ENCODE data around the gene RNASET2.
A peak's percentile ranks its signal among the peaks of the same experiment; 100 is the strongest.

The RNASET2 gene

DNA sequence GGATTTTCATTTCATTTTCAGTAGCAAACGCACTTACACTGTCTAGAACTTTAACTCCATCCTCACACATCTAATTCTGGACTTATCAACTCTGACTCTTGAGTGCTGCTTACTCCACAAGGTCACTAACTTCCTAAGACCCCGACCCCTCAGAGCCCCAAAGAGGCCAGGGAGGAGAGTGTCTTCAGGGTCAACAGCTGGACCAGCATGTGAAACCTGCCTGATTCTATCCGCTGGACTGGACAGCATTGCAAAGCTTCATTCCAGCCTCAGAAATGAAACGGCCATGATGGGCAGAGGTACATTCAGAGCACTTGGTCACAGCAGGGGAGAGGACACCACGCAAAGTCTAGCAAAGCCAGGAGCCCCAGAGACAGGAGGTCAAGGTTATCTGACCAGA lies 9.1 kb downstream of the RNASET2 start:
- no peak for TF ChIP-seq POLR2A (IDR thresholded peaks at IDR 0.05; ENCODE audit: low read depth, low read length)
- DNase-seq (ENCODE audit: insufficient read length, low spot score), result no peak
- no peak for FAIRE-seq

DNA sequence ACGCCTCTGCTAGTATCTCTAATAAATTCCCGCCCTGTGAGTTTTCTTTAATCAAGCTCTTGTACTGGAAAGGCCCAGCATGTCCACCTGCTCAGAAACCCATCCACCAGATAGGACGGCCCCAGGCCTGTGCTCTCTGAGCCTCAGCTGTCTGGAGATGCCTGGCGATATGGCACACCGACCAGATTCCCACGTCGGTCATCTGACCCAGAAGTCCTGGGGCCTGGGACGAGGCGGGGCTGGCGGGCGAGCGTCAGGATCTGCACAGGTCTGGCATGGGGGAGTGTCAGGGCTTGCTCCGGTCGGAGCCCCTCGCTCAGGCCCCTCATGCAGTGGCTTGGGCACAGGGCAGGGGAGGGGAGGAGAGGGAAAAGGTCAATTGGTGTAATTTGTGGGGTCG lies 10.2 kb downstream of the RNASET2 start:
- FAIRE-seq (no peak), DNase-seq (ENCODE audit: insufficient read length, low spot score) (no peak)
- TF ChIP-seq POLR2A (IDR thresholded peaks at IDR 0.05; ENCODE audit: low read depth, low read length), result no peak

DNA sequence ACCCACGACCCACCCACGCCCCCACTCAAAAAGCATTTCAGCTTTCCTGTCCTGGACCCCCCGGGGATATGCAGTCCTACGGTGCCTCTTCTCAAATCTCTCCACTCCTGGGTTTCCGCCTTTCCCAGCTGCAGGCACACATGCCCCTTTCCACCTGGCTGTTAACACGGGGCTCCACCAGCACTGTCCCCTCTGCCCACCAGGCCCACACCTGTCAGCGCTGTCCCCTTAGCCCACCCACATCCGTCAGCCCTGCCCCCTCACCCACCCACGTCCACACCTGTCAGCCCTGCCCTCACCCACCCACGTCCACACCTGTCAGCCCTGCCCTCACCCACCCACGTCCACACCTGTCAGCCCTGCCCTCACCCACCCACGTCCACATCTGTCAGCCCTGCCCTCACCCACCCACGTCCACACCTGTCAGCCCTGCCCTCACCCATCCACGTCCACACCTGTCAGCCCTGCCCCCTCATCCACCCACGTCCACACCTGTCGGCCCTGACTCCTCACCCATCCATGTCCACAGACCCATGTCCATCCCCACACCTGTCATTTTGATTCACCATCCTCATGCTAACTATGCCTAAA lies 11.6 kb downstream of the RNASET2 start:
- no peak for FAIRE-seq
- TF ChIP-seq POLR2A (IDR thresholded peaks at IDR 0.05; ENCODE audit: low read depth, low read length), result no peak
- no peak for DNase-seq (ENCODE audit: insufficient read length, low spot score)

DNA sequence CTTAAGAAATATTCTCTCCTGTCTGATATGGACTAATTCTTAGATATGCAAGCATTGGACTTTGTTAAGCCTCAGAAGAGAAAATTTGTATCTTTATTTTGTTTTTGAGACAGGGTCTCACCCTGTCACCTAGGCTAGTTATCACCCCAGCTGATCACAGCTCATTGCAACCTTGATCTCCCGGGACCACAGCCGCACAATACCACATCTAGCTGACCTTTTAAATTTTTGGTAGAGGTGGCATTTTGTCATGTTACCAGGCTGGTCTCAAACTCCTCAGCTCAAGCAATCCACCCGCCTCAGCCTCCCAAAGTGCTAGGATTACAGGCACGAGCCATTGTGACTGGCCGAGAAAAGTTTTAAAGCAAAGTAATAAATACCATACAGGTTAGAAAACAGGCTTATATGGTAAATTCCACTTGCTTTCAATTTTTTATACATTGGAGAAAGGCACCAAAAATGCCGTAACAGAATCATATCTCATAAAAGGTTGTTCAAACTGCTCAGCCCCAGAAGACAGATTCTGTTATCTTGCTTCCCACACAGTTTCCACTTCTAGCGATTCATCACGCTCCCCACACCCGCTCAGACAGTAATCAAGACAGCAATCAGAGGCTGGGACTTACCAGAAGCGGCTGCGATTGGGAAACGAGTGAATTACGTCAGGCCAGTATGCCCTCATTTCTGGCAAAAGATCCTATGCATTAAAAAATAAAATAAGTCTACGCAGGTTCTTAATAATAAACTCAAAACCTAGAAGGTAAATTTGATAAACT lies 13.8 kb downstream of the RNASET2 start:
- DNase-seq (ENCODE audit: insufficient read length, low spot score) (no peak), FAIRE-seq (no peak)
- no peak for TF ChIP-seq POLR2A (IDR thresholded peaks at IDR 0.05; ENCODE audit: low read depth, low read length)

GRCh38 chr6:166940643-166941068 lies 15.7 kb downstream of the RNASET2 start:
- peak; percentile 6 for FAIRE-seq
- DNase-seq (ENCODE audit: insufficient read length, low spot score), result peak; percentile 76
- TF ChIP-seq POLR2A (IDR thresholded peaks at IDR 0.05; ENCODE audit: low read depth, low read length), result no peak

- no peak for TF ChIP-seq POLR2A (IDR thresholded peaks at IDR 0.05; ENCODE audit: low read depth, low read length)
- DNase-seq (ENCODE audit: insufficient read length, low spot score) (no peak), FAIRE-seq (no peak)
Observed at GRCh38 chr6:166939894-166940293, 16.5 kb downstream of the RNASET2 start.

GRCh38 chr6:166939345-166939744 lies 17.0 kb downstream of the RNASET2 start:
- TF ChIP-seq POLR2A (IDR thresholded peaks at IDR 0.05; ENCODE audit: low read depth, low read length), result no peak
- FAIRE-seq, result no peak
- no peak for DNase-seq (ENCODE audit: insufficient read length, low spot score)

GRCh38 chr6:166938704-166939103 lies 17.6 kb downstream of the RNASET2 start:
- no peak for FAIRE-seq
- no peak for DNase-seq (ENCODE audit: insufficient read length, low spot score)
- TF ChIP-seq POLR2A (IDR thresholded peaks at IDR 0.05; ENCODE audit: low read depth, low read length), result no peak

DNA sequence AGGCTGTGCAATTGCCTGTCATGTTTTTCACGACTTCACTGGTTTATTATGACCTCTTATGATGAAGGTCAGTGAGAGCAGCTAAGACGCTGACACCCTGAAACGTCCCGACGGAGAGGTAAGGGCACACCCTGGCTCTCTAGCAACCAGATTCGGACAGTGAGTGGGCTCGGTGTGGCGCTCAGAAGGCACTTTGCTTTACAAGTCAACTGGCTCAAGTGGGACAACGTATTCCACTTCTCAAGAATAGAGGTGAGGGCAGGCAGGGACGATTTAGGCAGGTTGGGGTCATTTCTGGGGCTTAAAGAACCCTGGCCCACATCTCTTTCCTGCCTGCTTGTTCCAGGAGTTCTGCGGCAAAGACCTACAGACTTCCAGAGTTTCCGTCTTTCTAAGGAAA lies 18.2 kb downstream of the RNASET2 start:
- DNase-seq (ENCODE audit: insufficient read length, low spot score), result no peak
- no peak for TF ChIP-seq POLR2A (IDR thresholded peaks at IDR 0.05; ENCODE audit: low read depth, low read length)
- FAIRE-seq, result no peak

GRCh38 chr6:166937746-166938145 lies 18.6 kb downstream of the RNASET2 start:
- TF ChIP-seq POLR2A (IDR thresholded peaks at IDR 0.05; ENCODE audit: low read depth, low read length), result no peak
- no peak for FAIRE-seq
- DNase-seq (ENCODE audit: insufficient read length, low spot score), result no peak

DNA sequence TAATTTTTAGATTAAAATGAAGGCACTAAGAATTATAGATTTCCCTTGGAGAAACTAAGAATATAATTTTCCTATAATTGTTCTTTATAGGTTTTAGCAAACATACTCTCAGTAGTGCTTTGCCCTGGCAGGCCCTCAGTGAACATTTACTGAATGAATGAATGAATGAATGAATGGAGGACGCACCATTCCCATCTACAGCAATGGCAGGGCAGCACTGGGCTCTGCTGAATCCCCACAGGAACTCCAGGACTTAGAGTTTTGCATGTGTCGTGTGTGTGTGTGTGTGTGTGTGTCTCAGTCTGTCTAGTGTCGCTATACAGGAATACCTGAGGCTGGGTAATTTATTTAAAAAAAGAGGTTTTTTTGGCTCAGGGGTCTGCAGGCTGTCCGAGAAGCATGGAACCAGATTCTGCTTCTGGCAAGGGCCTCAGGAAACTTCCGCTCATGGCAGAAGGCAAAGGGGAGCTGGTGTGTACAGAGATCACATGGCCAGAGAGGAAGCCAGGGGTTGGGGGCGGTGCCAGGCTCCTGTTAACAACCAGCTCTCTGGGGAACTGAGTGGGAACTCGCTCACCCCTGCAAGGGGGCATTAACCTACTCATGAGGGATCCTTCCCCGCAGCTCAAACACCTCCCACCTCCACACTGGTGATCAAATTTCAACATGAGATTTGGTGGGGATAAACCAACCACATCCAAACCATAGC lies 20.1 kb downstream of the RNASET2 start:
- FAIRE-seq (no peak), DNase-seq (ENCODE audit: insufficient read length, low spot score) (no peak)
- no peak for TF ChIP-seq POLR2A (IDR thresholded peaks at IDR 0.05; ENCODE audit: low read depth, low read length)

DNA sequence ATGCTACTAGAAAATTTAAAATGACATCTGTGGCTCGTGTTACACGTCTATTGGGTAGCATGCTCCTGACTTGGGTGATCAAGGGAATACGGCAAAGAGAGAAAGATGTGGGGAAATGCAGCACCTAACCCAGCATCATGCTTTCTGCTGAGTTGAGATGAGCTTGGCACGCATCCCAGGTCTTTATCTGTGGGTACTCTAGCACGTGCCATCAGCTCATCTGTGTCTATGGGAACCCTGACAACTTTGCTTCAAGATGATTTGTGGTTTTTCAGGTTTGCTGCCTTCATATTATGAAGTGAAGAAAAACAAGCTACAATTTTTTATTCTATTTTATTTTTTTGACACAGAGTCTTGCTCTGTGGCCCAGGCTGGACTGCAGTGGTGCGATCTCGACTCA lies 21.0 kb downstream of the RNASET2 start:
- TF ChIP-seq POLR2A (IDR thresholded peaks at IDR 0.05; ENCODE audit: low read depth, low read length), result no peak
- DNase-seq (ENCODE audit: insufficient read length, low spot score) (no peak), FAIRE-seq (no peak)

- TF ChIP-seq POLR2A (IDR thresholded peaks at IDR 0.05; ENCODE audit: low read depth, low read length), result no peak
- DNase-seq (ENCODE audit: insufficient read length, low spot score) (no peak), FAIRE-seq (no peak)
Observed at GRCh38 chr6:166934174-166934573, 22.2 kb downstream of the RNASET2 start.

DNA sequence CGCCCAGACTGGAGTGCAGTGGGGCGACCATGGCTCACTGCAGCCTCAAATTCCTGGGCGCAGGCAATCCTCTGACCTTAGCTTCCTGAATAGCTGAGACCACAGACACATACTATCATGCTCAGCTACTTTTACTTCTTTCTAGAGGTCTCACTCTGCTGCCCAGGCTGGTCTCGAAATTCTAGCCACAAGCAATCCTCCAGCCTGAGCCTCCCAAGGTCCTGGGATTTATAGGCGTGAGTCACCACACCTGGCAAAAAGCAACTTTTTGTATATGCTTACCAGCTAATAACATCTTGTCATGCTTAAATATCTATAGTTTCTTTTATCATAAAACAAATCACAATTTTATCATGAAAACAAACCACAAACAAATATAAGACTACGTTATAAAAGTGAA lies 23.0 kb downstream of the RNASET2 start:
- FAIRE-seq, result no peak
- TF ChIP-seq POLR2A (IDR thresholded peaks at IDR 0.05; ENCODE audit: low read depth, low read length), result no peak
- no peak for DNase-seq (ENCODE audit: insufficient read length, low spot score)

DNA sequence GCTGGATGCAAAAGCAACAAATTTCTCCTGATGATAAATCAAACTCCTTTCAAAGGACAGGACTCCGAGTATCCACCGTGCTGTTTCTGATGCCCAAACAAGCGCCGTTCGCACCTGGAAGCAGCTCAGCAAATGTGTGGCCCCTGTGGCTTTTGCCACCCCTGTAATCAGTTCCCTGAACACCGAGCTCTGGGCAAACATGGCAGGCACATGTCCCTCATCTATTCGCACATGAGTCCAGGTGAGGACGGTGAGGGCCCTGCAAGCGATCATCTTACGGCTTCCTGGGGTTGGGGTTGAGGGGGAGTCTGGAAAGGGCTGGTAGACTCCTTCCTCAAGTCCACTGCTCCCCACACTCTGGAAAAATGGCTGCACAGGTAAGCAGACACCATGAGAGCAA lies 23.7 kb downstream of the RNASET2 start:
- FAIRE-seq (no peak), DNase-seq (ENCODE audit: insufficient read length, low spot score) (no peak)
- no peak for TF ChIP-seq POLR2A (IDR thresholded peaks at IDR 0.05; ENCODE audit: low read depth, low read length)
